SK-N-SH (cell line): Measurements from ENCODE around the gene MEIS2. TPM values are rescaled to one million over a fixed set of nuclear protein-coding genes. Genes with fewer than 3 reads are reported as not detected.

Experiments
- CTCF ChIA-PET: fragments of 300-600, 350-600 bp; formaldehyde crosslinking; extraction: SDS; loops from one replicate; lab custom pipeline; 2021; lab: Yijun Ruan, JAX
- POLR2A ChIA-PET: fragments of 350-600 bp; sonication (Branson Sonifier 250); formaldehyde crosslinking; extraction: SDS; loops from one replicate; lab custom pipeline; 2020; ENCODE audit warnings: antibody characterized with exemption, inconsistent platforms; lab: Yijun Ruan, JAX
- DNase-seq: peaks from one replicate; pipeline ENCODE4 v3.0.0; 2012
- H2AFZ ChIP-seq: fragments of 200-600 bp; sonication (generic); 2 replicates; pipeline ENCODE4 v1.8.1; 2016; ENCODE audit warnings: antibody characterized with exemption, mild to moderate bottlenecking, low read depth
- H3F3A ChIP-seq: fragments of 200-600 bp; sonication (generic); replicated peaks from 2 replicates; pipeline ENCODE3; 2016; ENCODE audit warnings: antibody characterized with exemption, mild to moderate bottlenecking; ENCODE audit not compliant: insufficient read depth
- H3K27ac ChIP-seq, 2 experiments: fragments of 200-500 bp in 1 of 2; fragments of 200-600 bp in 1 of 2; sonication (Bioruptor generic) in 1 of 2; sonication (generic), shearing (Covaris generic) in 1 of 2; 2 replicates each; pipeline versions ENCODE4 v1.5.1 to v1.6.1; 2014 to 2016; ENCODE audit warnings: low read depth in 2 of 2, inconsistent platforms in 1 of 2, low read length in 1 of 2, mild to moderate bottlenecking in 1 of 2, mixed read lengths in 1 of 2
- H3K27me3 ChIP-seq: fragments of 200-600 bp; sonication (generic), shearing (Covaris generic); 2 replicates; pipeline ENCODE4 v1.6.1; 2016; ENCODE audit warnings: mixed run types; ENCODE audit not compliant: insufficient read depth
- H3K36me3 ChIP-seq, 2 experiments: fragments of 200-500 bp in 1 of 2; fragments of 200-600 bp in 1 of 2; sonication (Bioruptor generic) in 1 of 2; sonication (generic) in 1 of 2; replicated peaks in 1 of 2; 2 replicates each; pipeline versions ENCODE3 to v1.5.1; 2014 to 2016; ENCODE audit warnings: low read length in 1 of 2, mild to moderate bottlenecking in 1 of 2; ENCODE audit not compliant: insufficient read depth in 2 of 2, control insufficient read depth in 1 of 2
- H3K4me1 ChIP-seq, 2 experiments: fragments of 200-500 bp in 1 of 2; fragments of 200-600 bp in 1 of 2; sonication (Bioruptor generic) in 1 of 2; sonication (generic), shearing (Covaris generic) in 1 of 2; 2 replicates each; pipeline versions ENCODE4 v1.5.1 to v1.6.1; 2014 to 2016; ENCODE audit warnings: low read depth in 1 of 2, low read length in 1 of 2, mixed run types in 1 of 2; ENCODE audit not compliant: insufficient read depth in 2 of 2, control insufficient read depth in 1 of 2
- H3K4me2 ChIP-seq: fragments of 200-600 bp; sonication (generic), shearing (Covaris generic); 2 replicates; pipeline ENCODE4 v1.6.1; 2017; ENCODE audit warnings: mixed run types
- H3K4me3 ChIP-seq, 2 experiments: fragments of 200-500 bp in 1 of 2; fragments of 200-600 bp in 1 of 2; sonication (Bioruptor generic) in 1 of 2; sonication (generic), shearing (Covaris generic) in 1 of 2; 2 replicates each; pipeline versions ENCODE4 v1.5.1 to v1.8.1; 2014 to 2016; ENCODE audit warnings: low read depth in 2 of 2, inconsistent platforms in 1 of 2, low read length in 1 of 2, mild to moderate bottlenecking in 1 of 2, mixed read lengths in 1 of 2, moderate library complexity in 1 of 2
- H3K79me2 ChIP-seq: fragments of 200-600 bp; sonication (generic); 2 replicates; pipeline ENCODE4 v1.8.1; 2017; ENCODE audit warnings: mild to moderate bottlenecking; ENCODE audit not compliant: insufficient read depth
- H3K9ac ChIP-seq: fragments of 200-600 bp; sonication (generic); 2 replicates; pipeline ENCODE4 v1.6.1; 2017; ENCODE audit warnings: mixed run types
- H3K9me2 ChIP-seq: fragments of 200-600 bp; sonication (generic); 2 replicates; pipeline ENCODE4 v1.6.1; 2017; ENCODE audit warnings: mixed run types
- H3K9me3 ChIP-seq: fragments of 200-600 bp; sonication (generic); 2 replicates; pipeline ENCODE4 v1.6.1; 2017; ENCODE audit warnings: mixed run types, mild to moderate bottlenecking, moderate library complexity
- H4K20me1 ChIP-seq: fragments of 200-600 bp; sonication (generic); 2 replicates; pipeline ENCODE4 v1.6.1; 2017; ENCODE audit warnings: mild to moderate bottlenecking, mixed run types; ENCODE audit not compliant: insufficient read depth
- ELF1 ChIP-seq: IDR thresholded peaks from 2 replicates; pipeline ENCODE4 v1.4.0; 2012
- EZH2phosphoT487 ChIP-seq: fragments of 200-600 bp; sonication (generic); IDR thresholded peaks from 2 replicates; pipeline ENCODE4 v1.6.1; 2017; ENCODE audit warnings: low read depth, mixed run types, mild to moderate bottlenecking, antibody characterized with exemption, moderate library complexity, borderline replicate concordance
- FOSL2 ChIP-seq: IDR thresholded peaks from 2 replicates; pipeline ENCODE4 v1.4.0; 2012; ENCODE audit warnings: low read depth, mild to moderate bottlenecking, moderate library complexity, borderline replicate concordance
- FOXM1 ChIP-seq: IDR thresholded peaks from 2 replicates; pipeline ENCODE4 v1.4.0; 2012; ENCODE audit warnings: low read depth, mild to moderate bottlenecking
- JUND ChIP-seq: IDR thresholded peaks from 2 replicates; pipeline ENCODE4 v1.4.0; 2012
- MEF2A ChIP-seq: IDR thresholded peaks from 2 replicates; pipeline ENCODE4 v1.4.0; 2012; ENCODE audit warnings: low read depth, borderline replicate concordance
- NFIC ChIP-seq: IDR thresholded peaks from 2 replicates; pipeline ENCODE4 v1.4.0; 2012; ENCODE audit warnings: borderline replicate concordance
- NRF1 ChIP-seq: IDR thresholded peaks from 2 replicates; pipeline ENCODE4 v1.6.1; 2012; ENCODE audit warnings: low read depth, mild to moderate bottlenecking, low read length
- POLR2AphosphoS5 ChIP-seq: IDR thresholded peaks from 2 replicates; pipeline ENCODE4 v1.6.1; 2012; ENCODE audit warnings: low read depth, low read length
- RFX5 ChIP-seq: IDR thresholded peaks from 2 replicates; pipeline ENCODE4 v1.6.1; 2012; ENCODE audit warnings: mild to moderate bottlenecking, improper control_type of control experiment, low read length
- RXRA ChIP-seq: IDR thresholded peaks from 2 replicates; pipeline ENCODE4 v1.4.0; 2012; ENCODE audit warnings: low read depth, mild to moderate bottlenecking, borderline replicate concordance
- SIN3A ChIP-seq: IDR thresholded peaks from 2 replicates; pipeline ENCODE4 v1.6.1; 2012; ENCODE audit warnings: low read depth, mild to moderate bottlenecking, low read length, moderate library complexity, borderline replicate concordance
- SMC3 ChIP-seq: IDR thresholded peaks from 2 replicates; pipeline ENCODE4 v1.6.1; 2012; ENCODE audit warnings: low read depth, low read length, improper control_type of control experiment
- TCF12 ChIP-seq: IDR thresholded peaks from 2 replicates; pipeline ENCODE4 v1.4.0; 2012
- polyA plus RNA-seq, 3 experiments: library from polyadenylated mRNA; depleted of rRNA; stranded (reverse); fragments of >200 nt; gene quantifications; 2 replicates each; pipeline ENCODE4 v1.2.3, GENCODE V29; 2012
- TF ChIP-seq, protein P1 (sequence below): fragments of 150-350 bp; IDR thresholded peaks from 2 replicates; pipeline ENCODE4 v1.6.1; 2016; ENCODE audit warnings: mild to moderate bottlenecking, low read depth, low read length
- TF ChIP-seq, protein P2 (sequence below): IDR thresholded peaks from 2 replicates; pipeline ENCODE4 v1.4.0; 2012; ENCODE audit warnings: low read depth, borderline replicate concordance
- TF ChIP-seq, protein P3 (sequence below): IDR thresholded peaks from 2 replicates; pipeline ENCODE4 v1.6.1; 2012; ENCODE audit warnings: mild to moderate bottlenecking, low read depth, low read length, moderate library complexity
- TF ChIP-seq, protein P4 (sequence below): fragments of 200-600 bp; sonication (generic); IDR thresholded peaks from 2 replicates; pipeline ENCODE4 v1.6.1; 2017; ENCODE audit warnings: antibody characterized with exemption, mild to moderate bottlenecking, moderate library complexity
- TF ChIP-seq, protein P5 (sequence below): IDR thresholded peaks from 2 replicates; pipeline ENCODE4 v1.4.0; 2012; ENCODE audit warnings: low read depth, borderline replicate concordance
- TF ChIP-seq, protein P6 (sequence below): fragments of 150-350 bp; IDR thresholded peaks from 2 replicates; pipeline ENCODE4 v1.6.1; 2017; ENCODE audit warnings: antibody characterized with exemption, low read length, low read depth, borderline replicate concordance

MEIS2 gene
- polyA plus RNA-seq, 1 of the 3 experiments (the other 2 are of a cell fraction): 146 TPM

DNA sequence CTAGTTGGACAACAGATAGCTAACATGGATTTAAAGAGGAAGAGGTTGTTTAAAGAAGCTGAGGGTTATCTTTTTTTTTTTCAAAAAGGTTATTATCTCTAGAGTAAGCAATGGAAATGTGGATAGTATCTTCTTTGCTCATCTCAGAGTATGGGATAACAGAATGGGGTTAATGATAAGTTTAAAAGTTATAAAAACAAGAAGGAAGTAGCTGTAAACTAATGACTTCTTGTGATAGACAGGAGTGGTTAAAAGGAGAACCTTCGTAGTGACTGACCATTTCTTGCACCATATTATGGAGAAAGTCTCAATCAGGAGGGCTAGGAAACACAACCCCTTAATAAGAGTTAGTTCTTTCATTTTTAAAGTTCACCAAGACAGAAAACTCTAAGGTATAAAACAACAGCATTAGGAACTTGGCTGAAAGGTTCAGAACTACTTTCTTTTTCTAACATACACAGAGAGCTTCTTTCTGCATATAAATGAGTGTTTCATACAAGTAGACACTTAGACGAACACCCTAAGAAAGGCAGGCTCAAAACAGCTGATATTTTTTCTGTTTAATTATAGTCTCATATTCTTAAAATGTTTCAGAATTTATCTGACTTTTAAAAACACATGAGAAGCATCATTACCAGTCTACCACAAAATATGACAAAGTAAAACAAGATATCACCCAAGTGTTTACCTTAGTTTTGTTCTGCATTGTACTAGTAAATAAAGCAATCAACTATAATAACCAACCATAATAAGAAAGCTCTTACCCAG lies 140.0 kb downstream of the MEIS2 start (continued):
- TF ChIP-seq, protein P1, sequence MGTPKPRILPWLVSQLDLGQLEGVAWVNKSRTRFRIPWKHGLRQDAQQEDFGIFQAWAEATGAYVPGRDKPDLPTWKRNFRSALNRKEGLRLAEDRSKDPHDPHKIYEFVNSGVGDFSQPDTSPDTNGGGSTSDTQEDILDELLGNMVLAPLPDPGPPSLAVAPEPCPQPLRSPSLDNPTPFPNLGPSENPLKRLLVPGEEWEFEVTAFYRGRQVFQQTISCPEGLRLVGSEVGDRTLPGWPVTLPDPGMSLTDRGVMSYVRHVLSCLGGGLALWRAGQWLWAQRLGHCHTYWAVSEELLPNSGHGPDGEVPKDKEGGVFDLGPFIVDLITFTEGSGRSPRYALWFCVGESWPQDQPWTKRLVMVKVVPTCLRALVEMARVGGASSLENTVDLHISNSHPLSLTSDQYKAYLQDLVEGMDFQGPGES: no peak
- TF ChIP-seq, protein P2, sequence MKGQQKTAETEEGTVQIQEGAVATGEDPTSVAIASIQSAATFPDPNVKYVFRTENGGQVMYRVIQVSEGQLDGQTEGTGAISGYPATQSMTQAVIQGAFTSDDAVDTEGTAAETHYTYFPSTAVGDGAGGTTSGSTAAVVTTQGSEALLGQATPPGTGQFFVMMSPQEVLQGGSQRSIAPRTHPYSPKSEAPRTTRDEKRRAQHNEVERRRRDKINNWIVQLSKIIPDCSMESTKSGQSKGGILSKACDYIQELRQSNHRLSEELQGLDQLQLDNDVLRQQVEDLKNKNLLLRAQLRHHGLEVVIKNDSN: no peak
- TF ChIP-seq JUND (no peak), TCF12 (no peak), FOSL2 (no peak)

DNA sequence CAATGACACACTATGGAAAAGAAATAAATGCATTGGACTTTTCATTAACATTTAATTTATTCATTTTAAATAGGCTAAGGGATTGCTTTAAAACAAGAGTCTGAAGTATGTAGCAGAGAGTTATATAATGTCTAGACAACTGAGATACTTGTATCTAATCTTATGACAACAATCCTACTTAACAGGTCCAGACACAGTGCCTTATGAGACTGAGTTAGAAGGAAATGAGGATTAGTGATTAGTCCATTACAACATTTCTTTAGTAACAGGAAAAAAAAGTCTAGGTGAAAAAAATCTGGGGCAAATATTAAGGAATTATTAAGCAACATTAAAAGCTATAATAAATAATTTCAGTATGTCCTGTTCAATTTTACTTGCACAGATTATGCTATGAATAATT lies 140.6 kb downstream of the MEIS2 start:
- Histone ChIP-seq H3K9me2 (no peaks in the 10 kb centered on the region), H3K4me3 (no peak overlapping the region), H3K9ac (no peak overlapping the region), H3F3A (peaks cover 21% of the 10 kb centered on the region), H3K4me1 (peaks cover 8 to 9% of the 10 kb centered on the region in 2 experiments; a peak in 3 of 4 replicates), H3K27ac (no peak overlapping the region; a peak in 2 of 4 replicates), H3K79me2 (peaks cover 72% of the 10 kb centered on the region), H4K20me1 (peaks cover 26% of the 10 kb centered on the region; the same call in 1 of the 2 replicates), H2AFZ (no peak overlapping the region), H3K9me3 (no peaks in the 10 kb centered on the region), H3K27me3 (no peaks in the 10 kb centered on the region), H3K4me2 (no peak overlapping the region), H3K36me3 (peaks cover 30 to 71% of the 10 kb centered on the region in 2 experiments)
- no peak for TF ChIP-seq FOXM1
- TF ChIP-seq SIN3A: no peak
- TF ChIP-seq, protein P3, sequence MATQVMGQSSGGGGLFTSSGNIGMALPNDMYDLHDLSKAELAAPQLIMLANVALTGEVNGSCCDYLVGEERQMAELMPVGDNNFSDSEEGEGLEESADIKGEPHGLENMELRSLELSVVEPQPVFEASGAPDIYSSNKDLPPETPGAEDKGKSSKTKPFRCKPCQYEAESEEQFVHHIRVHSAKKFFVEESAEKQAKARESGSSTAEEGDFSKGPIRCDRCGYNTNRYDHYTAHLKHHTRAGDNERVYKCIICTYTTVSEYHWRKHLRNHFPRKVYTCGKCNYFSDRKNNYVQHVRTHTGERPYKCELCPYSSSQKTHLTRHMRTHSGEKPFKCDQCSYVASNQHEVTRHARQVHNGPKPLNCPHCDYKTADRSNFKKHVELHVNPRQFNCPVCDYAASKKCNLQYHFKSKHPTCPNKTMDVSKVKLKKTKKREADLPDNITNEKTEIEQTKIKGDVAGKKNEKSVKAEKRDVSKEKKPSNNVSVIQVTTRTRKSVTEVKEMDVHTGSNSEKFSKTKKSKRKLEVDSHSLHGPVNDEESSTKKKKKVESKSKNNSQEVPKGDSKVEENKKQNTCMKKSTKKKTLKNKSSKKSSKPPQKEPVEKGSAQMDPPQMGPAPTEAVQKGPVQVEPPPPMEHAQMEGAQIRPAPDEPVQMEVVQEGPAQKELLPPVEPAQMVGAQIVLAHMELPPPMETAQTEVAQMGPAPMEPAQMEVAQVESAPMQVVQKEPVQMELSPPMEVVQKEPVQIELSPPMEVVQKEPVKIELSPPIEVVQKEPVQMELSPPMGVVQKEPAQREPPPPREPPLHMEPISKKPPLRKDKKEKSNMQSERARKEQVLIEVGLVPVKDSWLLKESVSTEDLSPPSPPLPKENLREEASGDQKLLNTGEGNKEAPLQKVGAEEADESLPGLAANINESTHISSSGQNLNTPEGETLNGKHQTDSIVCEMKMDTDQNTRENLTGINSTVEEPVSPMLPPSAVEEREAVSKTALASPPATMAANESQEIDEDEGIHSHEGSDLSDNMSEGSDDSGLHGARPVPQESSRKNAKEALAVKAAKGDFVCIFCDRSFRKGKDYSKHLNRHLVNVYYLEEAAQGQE: no peak
- TF ChIP-seq RXRA: no peak
- TF ChIP-seq, protein P4, sequence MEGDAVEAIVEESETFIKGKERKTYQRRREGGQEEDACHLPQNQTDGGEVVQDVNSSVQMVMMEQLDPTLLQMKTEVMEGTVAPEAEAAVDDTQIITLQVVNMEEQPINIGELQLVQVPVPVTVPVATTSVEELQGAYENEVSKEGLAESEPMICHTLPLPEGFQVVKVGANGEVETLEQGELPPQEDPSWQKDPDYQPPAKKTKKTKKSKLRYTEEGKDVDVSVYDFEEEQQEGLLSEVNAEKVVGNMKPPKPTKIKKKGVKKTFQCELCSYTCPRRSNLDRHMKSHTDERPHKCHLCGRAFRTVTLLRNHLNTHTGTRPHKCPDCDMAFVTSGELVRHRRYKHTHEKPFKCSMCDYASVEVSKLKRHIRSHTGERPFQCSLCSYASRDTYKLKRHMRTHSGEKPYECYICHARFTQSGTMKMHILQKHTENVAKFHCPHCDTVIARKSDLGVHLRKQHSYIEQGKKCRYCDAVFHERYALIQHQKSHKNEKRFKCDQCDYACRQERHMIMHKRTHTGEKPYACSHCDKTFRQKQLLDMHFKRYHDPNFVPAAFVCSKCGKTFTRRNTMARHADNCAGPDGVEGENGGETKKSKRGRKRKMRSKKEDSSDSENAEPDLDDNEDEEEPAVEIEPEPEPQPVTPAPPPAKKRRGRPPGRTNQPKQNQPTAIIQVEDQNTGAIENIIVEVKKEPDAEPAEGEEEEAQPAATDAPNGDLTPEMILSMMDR: no peak
- TF ChIP-seq ELF1: no peak
- TF ChIP-seq SMC3: no peak
- TF ChIP-seq RFX5: no peak
- no peak for TF ChIP-seq POLR2AphosphoS5
- no peak for TF ChIP-seq EZH2phosphoT487
- TF ChIP-seq, protein P5, sequence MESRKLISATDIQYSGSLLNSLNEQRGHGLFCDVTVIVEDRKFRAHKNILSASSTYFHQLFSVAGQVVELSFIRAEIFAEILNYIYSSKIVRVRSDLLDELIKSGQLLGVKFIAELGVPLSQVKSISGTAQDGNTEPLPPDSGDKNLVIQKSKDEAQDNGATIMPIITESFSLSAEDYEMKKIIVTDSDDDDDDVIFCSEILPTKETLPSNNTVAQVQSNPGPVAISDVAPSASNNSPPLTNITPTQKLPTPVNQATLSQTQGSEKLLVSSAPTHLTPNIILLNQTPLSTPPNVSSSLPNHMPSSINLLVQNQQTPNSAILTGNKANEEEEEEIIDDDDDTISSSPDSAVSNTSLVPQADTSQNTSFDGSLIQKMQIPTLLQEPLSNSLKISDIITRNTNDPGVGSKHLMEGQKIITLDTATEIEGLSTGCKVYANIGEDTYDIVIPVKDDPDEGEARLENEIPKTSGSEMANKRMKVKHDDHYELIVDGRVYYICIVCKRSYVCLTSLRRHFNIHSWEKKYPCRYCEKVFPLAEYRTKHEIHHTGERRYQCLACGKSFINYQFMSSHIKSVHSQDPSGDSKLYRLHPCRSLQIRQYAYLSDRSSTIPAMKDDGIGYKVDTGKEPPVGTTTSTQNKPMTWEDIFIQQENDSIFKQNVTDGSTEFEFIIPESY: no peak
- TF ChIP-seq MEF2A: no peak
- TF ChIP-seq NRF1: no peak
- TF ChIP-seq FOSL2: no peak
- TF ChIP-seq, protein P6, sequence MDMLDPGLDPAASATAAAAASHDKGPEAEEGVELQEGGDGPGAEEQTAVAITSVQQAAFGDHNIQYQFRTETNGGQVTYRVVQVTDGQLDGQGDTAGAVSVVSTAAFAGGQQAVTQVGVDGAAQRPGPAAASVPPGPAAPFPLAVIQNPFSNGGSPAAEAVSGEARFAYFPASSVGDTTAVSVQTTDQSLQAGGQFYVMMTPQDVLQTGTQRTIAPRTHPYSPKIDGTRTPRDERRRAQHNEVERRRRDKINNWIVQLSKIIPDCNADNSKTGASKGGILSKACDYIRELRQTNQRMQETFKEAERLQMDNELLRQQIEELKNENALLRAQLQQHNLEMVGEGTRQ: no peak
- no peak for TF ChIP-seq NFIC
- ChIA-PET POLR2A (no interaction called here), CTCF (no interaction called here)
- DNase-seq: no peak
